Subcutaneous abdominal adipose tissue (tissue), 5 donors: ENCODE measurements around the gene PIGU.
"Not testable (repeated sequence)": the region's sequence is repeated elsewhere in the genome, so short reads cannot be mapped to it uniquely, and the experiment has no call there.

ENCODE experiments used
- H3K27ac ChIP-seq: one replicate; pipeline ENCODE4 v1.7.0; 2013; ENCODE audit warnings: low read depth, mild to moderate bottlenecking, inconsistent platforms, low read length, moderate library complexity
- H3K27me3 ChIP-seq, 5 donors: one replicate each; pipeline ENCODE4 v1.7.0; 2013; ENCODE audit warnings: low read length in 5 of 5, inconsistent platforms in 1 of 5; ENCODE audit not compliant: control insufficient read depth in 5 of 5, insufficient read depth in 4 of 5
- H3K36me3 ChIP-seq, 5 donors: one replicate each; pipeline ENCODE4 v1.7.0; 2013; ENCODE audit warnings: low read length in 5 of 5; ENCODE audit not compliant: control insufficient read depth in 5 of 5, insufficient read depth in 5 of 5
- H3K4me1 ChIP-seq, 5 donors: one replicate each; pipeline ENCODE4 v1.7.0; 2013; ENCODE audit warnings: low read length in 5 of 5, mild to moderate bottlenecking in 3 of 5, moderate library complexity in 1 of 5; ENCODE audit not compliant: control insufficient read depth in 5 of 5, insufficient read depth in 5 of 5
- H3K4me3 ChIP-seq, 5 donors: one replicate each; pipeline ENCODE4 v1.7.0; 2013; ENCODE audit warnings: low read length in 5 of 5, low read depth in 1 of 5
- H3K9ac ChIP-seq, 5 donors: one replicate each; pipeline ENCODE4 v1.7.0; 2013; ENCODE audit warnings: low read length in 5 of 5, mild to moderate bottlenecking in 4 of 5, moderate library complexity in 3 of 5
- H3K9me3 ChIP-seq, 5 donors: one replicate each; pipeline ENCODE4 v1.7.0; 2013; ENCODE audit warnings: low read length in 5 of 5; ENCODE audit not compliant: control insufficient read depth in 5 of 5
- donor health status: healthy.
- donor health status: healthy.
- donor health status: healthy.
- donor health status: healthy.
- donor health status: healthy.

The PIGU gene

GRCh38 chr20:34693414-34693813 is 16.5 kb upstream of the PIGU start:
- Histone ChIP-seq H3K27me3 (no peaks in the 10 kb centered on the region), H3K4me1 (peaks cover 4 to 15% (median 9%) of the 10 kb centered on the region in 5 donors), H3K9me3 (no peaks in the 10 kb centered on the region), H3K4me3 (peak overlapping the region in 1 of 5 donors; percentile 40), H3K27ac (no peak overlapping the region), H3K36me3 (no peaks in the 10 kb centered on the region), H3K9ac (no peak overlapping the region)

DNA sequence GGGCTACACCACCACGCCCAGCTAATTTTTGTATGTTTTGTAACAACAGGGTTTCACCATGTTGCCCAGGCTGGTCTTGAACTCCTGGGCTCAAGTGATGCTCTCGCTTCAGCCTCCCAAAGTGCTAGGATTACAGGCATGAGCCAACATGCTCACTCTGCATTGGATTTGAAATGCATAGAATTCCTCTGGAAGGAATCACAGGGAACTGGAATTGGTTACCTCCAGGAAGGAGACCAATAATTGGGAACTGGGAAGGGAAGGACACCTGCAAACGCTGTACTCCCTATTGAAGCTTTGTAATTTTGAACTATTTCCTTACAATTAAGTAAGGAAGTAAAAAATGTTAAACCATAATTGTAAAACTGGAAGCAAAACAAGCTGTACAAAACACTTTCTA is 14.9 kb upstream of the PIGU start:
- Histone ChIP-seq H3K4me1 (peaks cover 4 to 15% (median 9%) of the 10 kb centered on the region in 5 donors), H3K27me3 (no peaks in the 10 kb centered on the region), H3K9ac (no peak overlapping the region), H3K4me3 (no peak overlapping the region), H3K36me3 (no peaks in the 10 kb centered on the region), H3K27ac (no peak overlapping the region), H3K9me3 (no peaks in the 10 kb centered on the region)

DNA sequence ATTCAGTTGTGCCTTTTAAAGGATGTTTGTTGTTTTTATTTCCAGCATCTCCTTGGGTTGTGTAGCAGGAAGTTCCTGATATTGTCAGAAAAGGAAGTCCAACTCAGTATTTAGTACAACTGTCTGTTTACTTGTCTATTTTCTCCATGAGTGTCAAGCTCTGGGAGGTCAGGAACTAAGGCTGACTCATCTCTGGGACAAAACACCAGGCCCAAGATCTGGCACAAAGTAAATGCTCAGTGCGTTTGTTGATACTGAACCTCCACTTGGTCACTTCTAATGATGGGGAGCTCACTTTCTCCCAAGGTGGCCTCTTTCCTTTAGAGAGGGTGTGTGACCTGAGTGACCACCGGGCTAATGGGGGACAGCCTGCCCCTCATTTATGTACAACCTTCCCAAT is 12.6 kb upstream of the PIGU start:
- H3K9ac ChIP-seq, result no peak overlapping the region
- H3K36me3 ChIP-seq, result no peaks in the 10 kb centered on the region
- H3K4me1 ChIP-seq, result peaks cover 4 to 15% (median 9%) of the 10 kb centered on the region in 5 donors
- H3K9me3 ChIP-seq, result no peaks in the 10 kb centered on the region
- no peak overlapping the region for H3K27ac ChIP-seq
- no peak overlapping the region for H3K4me3 ChIP-seq
- H3K27me3 ChIP-seq, result no peaks in the 10 kb centered on the region

- Histone ChIP-seq H3K4me1 (no peaks in the 10 kb centered on the region), H3K27me3 (no peaks in the 10 kb centered on the region), H3K27ac (no peak overlapping the region), H3K9ac (no peak overlapping the region), H3K4me3 (no peak overlapping the region), H3K9me3 (no peaks in the 10 kb centered on the region), H3K36me3 (no peaks in the 10 kb centered on the region)
Observed at GRCh38 chr20:34683667-34684066, 6.8 kb upstream of the PIGU start.

DNA sequence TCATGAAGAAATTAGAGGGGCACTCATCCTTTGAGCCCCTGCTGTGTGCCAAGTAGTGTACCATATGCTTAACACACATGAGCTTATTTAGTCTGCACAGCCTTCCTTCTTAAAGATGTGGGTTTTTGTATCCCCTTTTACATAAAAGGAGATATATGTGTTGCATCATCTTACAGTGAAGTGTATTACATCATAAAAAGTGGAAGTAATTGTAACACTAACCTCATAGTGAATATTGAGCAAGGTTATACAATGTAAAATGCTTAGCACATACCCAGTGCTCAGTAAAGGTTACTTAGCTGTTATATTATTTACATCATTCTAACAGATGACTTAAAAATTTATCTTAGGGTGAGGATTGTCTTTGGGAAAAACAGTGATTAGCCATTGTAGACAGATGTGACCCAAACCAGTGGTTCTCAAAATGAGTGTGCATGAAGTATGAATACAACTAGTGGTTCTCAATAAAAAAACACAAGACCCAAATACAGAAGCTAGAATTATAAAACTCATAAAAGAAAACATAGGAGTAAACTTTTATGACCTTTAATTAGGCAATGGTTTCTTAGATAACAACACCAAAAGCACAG is 3.8 kb upstream of the PIGU start:
- Histone ChIP-seq H3K36me3 (no peaks in the 10 kb centered on the region), H3K9ac (no peak overlapping the region), H3K4me1 (peaks cover 3 to 12% (median 11%) of the 10 kb centered on the region in 5 donors), H3K27ac (no peak overlapping the region), H3K27me3 (no peaks in the 10 kb centered on the region), H3K4me3 (no peak overlapping the region), H3K9me3 (no peaks in the 10 kb centered on the region)

DNA sequence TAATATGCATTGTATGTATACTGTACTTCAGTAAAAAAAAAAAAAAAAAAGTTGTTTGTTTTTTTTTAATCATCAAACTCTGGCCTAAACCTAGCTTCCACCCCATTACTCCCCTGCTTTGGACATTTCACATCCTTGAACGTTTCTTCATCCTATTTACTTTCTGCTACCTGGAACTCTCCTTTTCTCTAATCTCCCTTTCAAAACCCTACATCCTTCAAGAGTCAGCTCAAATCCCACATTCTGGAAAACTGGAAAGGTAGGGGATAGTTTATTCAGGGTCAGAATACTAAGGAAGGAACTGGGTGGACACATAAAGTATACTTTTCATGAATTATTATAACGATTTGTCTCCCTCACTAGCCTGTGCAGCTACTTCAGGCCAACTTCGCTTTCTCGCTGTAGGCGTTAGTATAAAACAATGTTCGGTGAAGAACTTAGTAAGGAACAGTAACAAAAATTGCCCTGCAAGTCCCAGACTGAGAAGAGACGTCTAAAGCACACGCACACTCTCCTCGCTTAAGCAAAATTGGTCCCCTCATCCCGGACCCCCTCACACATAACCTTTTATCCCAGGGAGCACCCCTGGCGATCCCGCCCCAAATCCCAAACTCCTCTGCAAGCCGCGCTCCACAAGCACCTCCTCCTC is 775 bp downstream of the PIGU start:
- Histone ChIP-seq H3K27ac (peak overlapping the region; percentile 67), H3K36me3 (no peaks in the 10 kb centered on the region), H3K4me3 (peak overlapping the region; percentile 79 to 90 (median 86)), H3K9me3 (no peaks in the 10 kb centered on the region), H3K9ac (peak overlapping the region; percentile 19 to 70 (median 60)), H3K27me3 (no peaks in the 10 kb centered on the region), H3K4me1 (peaks cover 3 to 12% (median 11%) of the 10 kb centered on the region in 5 donors)

DNA sequence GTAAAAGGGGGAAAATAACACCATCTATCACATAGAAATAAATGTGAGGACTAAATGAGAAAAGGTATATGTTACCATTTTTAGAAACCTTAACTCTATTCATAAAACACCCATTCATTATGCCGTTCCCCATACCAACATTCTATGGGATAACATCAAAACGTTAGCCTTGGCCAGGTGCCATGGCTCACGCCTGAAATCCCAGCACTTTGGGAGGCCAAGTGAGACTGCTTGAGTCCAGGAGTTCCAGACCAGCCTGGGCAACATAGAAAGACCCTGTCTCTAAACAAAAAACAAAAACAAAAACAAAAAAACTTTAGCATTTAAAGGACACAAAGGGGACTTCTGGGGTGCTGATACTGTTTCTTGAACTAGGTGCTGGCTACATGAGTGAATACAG is 1.3 kb downstream of the PIGU start:
- no peaks in the 10 kb centered on the region for H3K9me3 ChIP-seq
- H3K9ac ChIP-seq, result peak overlapping the region in 1 of 5 donors; percentile 70
- H3K36me3 ChIP-seq, result no peaks in the 10 kb centered on the region
- peak overlapping the region in 1 of 5 donors; percentile 90 for H3K4me3 ChIP-seq
- H3K27ac ChIP-seq, result peak overlapping the region; percentile 67
- peaks cover 3 to 12% (median 11%) of the 10 kb centered on the region in 5 donors for H3K4me1 ChIP-seq
- no peaks in the 10 kb centered on the region for H3K27me3 ChIP-seq

DNA sequence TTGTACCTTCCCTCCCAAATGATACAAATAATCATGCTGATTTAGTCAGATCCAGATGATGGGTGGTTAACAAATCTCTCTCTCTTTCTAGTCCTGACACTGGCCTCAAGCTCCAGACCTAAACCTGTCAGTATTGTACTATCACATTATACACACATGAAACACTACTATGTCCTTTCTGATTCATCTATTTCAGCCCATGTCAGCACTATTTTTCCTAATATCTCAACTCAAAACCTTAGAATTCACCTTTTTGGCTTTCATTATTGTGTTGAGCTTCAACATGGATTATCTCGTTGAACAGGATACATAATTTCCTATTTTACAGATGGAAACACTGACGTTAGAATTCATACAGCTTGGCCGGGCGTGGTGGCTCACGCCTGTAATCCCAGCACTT is 3.5 kb downstream of the PIGU start:
- Histone ChIP-seq H3K4me3 (no peak overlapping the region), H3K9me3 (no peaks in the 10 kb centered on the region), H3K4me1 (peaks cover 3 to 12% (median 11%) of the 10 kb centered on the region in 5 donors), H3K9ac (no peak overlapping the region), H3K27ac (no peak overlapping the region), H3K36me3 (no peaks in the 10 kb centered on the region), H3K27me3 (no peaks in the 10 kb centered on the region)

GRCh38 chr20:34669094-34669493 is 7.8 kb downstream of the PIGU start:
- Histone ChIP-seq H3K27ac (no peak overlapping the region), H3K27me3 (no peaks in the 10 kb centered on the region), H3K36me3 (no peaks in the 10 kb centered on the region), H3K9me3 (no peaks in the 10 kb centered on the region), H3K4me3 (no peak overlapping the region), H3K9ac (no peak overlapping the region), H3K4me1 (no peaks in the 10 kb centered on the region)

DNA sequence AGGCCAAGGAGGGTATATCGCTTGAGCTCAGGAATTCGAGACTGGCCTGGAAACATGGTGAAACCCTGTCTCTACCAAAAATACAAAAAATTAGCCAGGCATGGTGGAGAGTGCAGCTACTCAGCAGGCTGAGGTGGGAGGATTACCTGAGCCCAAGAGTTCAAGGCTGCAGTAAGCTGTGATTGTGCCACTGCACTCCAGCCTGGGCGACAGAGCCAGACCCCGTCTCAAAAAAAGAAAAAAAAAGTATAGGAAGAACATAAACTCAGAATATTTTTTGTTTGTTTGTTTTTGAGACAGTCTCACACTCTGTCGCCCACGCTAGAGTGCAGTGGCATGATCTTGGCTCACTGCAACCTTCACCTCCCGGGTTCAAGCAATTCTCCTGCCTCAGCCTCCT is 12.1 kb downstream of the PIGU start:
- not testable (repeated sequence) for H3K36me3 ChIP-seq, H3K9ac ChIP-seq, H3K27ac ChIP-seq, H3K27me3 ChIP-seq, H3K4me3 ChIP-seq, H3K4me1 ChIP-seq, H3K9me3 ChIP-seq
